Esophagus (tissue), 2 donors: ENCODE results near the gene TSSK6. TPM values are rescaled to one million over a fixed set of nuclear protein-coding genes. Genes with fewer than 3 reads are reported as not detected.

Source experiments
- H3K27ac ChIP-seq, 2 donors: one replicate each; pipeline ENCODE4 v1.5.1; 2013; ENCODE audit warnings: low read depth in 2 of 2, mild to moderate bottlenecking in 2 of 2, inconsistent platforms in 1 of 2, low read length in 1 of 2, moderate library complexity in 1 of 2
- H3K27me3 ChIP-seq, 2 donors: one replicate each; pipeline ENCODE4 v1.6.1; 2013; ENCODE audit warnings: low read length in 2 of 2, control low read depth in 1 of 2, mild to moderate bottlenecking in 1 of 2; ENCODE audit not compliant: insufficient read depth in 2 of 2, control insufficient read depth in 1 of 2
- H3K36me3 ChIP-seq, 2 donors: one replicate each; pipeline ENCODE4 v1.6.1; 2013; ENCODE audit warnings: low read length in 1 of 2; ENCODE audit not compliant: control insufficient read depth in 2 of 2, insufficient read depth in 2 of 2
- H3K4me1 ChIP-seq, 2 donors: one replicate each; pipeline ENCODE4 v1.6.1; 2013; ENCODE audit warnings: low read length in 1 of 2; ENCODE audit not compliant: control insufficient read depth in 2 of 2, insufficient read depth in 2 of 2
- H3K4me3 ChIP-seq, 2 donors: one replicate each; pipeline ENCODE4 v1.5.1; 2013; ENCODE audit warnings: low read length in 2 of 2, mild to moderate bottlenecking in 2 of 2, low read depth in 1 of 2, moderate library complexity in 1 of 2
- H3K9me3 ChIP-seq, 2 donors: one replicate each; pipeline ENCODE4 v1.6.1; 2013; ENCODE audit warnings: mild to moderate bottlenecking in 2 of 2, low read depth in 1 of 2, low read length in 1 of 2, moderate library complexity in 1 of 2; ENCODE audit not compliant: control insufficient read depth in 2 of 2, insufficient read depth in 1 of 2
- WGBS, 2 donors: extraction: QIAGEN DNeasy Blood & Tissue Kit; methylation state at CpG; one replicate each; pipeline ENCODE4 v1.1.7; 2013; 5-methylcytosine and 5-hydroxymethylcytosine counted together
- polyA plus RNA-seq, 2 donors: library from polyadenylated mRNA; stranded (reverse); fragments of 200-250 nt; gene quantifications; one replicate each; pipeline ENCODE4 v1.2.3, GENCODE V29; 2013
- donor health status: healthy with polysubstance abuse.
- donor health status: Bipolar disorder and iron deficiency.

The TSSK6 gene
- polyA plus RNA-seq, 2 donors: 1.0 to 1.2 TPM

- Histone ChIP-seq H3K4me3 (no peak overlapping the region), H3K4me1 (peaks cover 2% of the 10 kb centered on the region in 2 donors), H3K27me3 (no peaks in the 10 kb centered on the region), H3K27ac (no peak overlapping the region), H3K36me3 (peaks cover 0 to 10% of the 10 kb centered on the region in 2 donors), H3K9me3 (peaks cover 0 to 1% of the 10 kb centered on the region in 2 donors)
- 23 to 24% methylated on average over 48 of the region's 48 CpGs for WGBS, 2 donors
Measured at GRCh38 chr19:19531951-19532805, 16.8 kb upstream of the TSSK6 start.

DNA sequence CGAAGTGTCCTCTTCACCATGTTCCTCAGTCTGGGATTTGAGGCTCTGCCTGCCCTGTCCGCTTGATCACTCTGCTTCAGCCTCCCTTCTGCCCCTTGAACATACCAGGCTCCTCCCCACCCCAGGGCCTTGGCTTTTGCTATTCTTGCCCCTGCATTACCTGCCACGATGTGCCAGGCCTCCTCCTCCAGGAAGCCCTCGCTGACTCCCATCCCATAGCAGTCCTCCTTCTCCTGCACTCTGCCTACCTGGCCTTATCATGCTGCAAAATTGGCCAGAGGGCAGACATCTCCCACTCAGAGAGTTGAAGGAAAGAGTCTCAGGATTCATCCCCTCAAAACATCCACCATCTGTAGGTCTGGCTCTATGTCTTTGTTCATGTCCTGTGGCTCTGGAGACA lies 15.5 kb upstream of the TSSK6 start:
- H3K36me3 ChIP-seq: peaks cover 0 to 14% of the 10 kb centered on the region in 2 donors
- H3K27ac ChIP-seq: no peak overlapping the region
- WGBS, 2 donors: 80 to 81% methylated on average over 4 of the region's 4 CpGs
- peaks cover 0 to 1% of the 10 kb centered on the region in 2 donors for H3K9me3 ChIP-seq
- H3K4me1 ChIP-seq: peaks cover 2% of the 10 kb centered on the region in 2 donors
- no peak overlapping the region for H3K4me3 ChIP-seq
- H3K27me3 ChIP-seq: no peaks in the 10 kb centered on the region

GRCh38 chr19:19530423-19530804 lies 15.1 kb upstream of the TSSK6 start:
- no peak overlapping the region for H3K27ac ChIP-seq
- 54 to 60% methylated on average over 9 of the region's 9 CpGs for WGBS, 2 donors
- peaks cover 0 to 16% of the 10 kb centered on the region in 2 donors for H3K36me3 ChIP-seq
- H3K27me3 ChIP-seq: no peaks in the 10 kb centered on the region
- peaks cover 2% of the 10 kb centered on the region in 2 donors for H3K4me1 ChIP-seq
- no peak overlapping the region for H3K4me3 ChIP-seq
- peaks cover 0 to 1% of the 10 kb centered on the region in 2 donors for H3K9me3 ChIP-seq

DNA sequence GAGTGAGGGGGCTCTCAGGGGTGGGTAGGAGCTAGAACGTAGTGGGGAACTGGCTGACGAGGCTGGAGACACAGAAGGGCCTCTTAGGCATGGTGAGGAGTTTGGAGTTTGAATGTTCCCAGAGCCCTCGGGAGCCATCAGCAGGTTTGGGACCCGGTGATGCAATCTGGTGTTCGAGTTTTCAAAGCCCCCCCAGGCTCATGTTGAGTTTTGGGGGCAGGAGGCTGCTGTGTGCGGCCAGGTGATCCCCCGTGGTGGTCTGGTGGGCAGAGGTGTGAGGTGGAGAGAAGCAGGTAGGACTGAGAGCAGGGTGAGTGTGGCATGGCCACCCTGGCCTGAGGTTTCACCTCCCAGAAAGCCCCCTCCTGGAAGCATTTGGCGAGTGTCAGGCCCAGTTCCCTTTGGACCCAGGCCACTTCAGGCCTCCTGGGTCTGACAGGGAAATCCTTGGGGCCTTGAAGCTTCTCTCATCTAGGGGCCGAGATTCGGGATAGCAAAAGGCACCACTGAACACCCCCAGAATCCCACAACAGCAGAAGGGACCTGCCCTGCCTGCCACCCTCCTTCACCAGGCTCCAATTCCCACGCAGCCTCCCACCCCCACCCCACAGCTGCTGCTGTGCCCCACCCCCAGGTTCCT lies 14.6 kb upstream of the TSSK6 start:
- Histone ChIP-seq H3K4me3 (no peak overlapping the region), H3K27me3 (no peaks in the 10 kb centered on the region), H3K4me1 (peaks cover 2% of the 10 kb centered on the region in 2 donors), H3K9me3 (no peaks in the 10 kb centered on the region), H3K27ac (no peak overlapping the region), H3K36me3 (peaks cover 0 to 16% of the 10 kb centered on the region in 2 donors)
- WGBS, 2 donors: 70 to 73% methylated on average over 11 of the region's 11 CpGs

DNA sequence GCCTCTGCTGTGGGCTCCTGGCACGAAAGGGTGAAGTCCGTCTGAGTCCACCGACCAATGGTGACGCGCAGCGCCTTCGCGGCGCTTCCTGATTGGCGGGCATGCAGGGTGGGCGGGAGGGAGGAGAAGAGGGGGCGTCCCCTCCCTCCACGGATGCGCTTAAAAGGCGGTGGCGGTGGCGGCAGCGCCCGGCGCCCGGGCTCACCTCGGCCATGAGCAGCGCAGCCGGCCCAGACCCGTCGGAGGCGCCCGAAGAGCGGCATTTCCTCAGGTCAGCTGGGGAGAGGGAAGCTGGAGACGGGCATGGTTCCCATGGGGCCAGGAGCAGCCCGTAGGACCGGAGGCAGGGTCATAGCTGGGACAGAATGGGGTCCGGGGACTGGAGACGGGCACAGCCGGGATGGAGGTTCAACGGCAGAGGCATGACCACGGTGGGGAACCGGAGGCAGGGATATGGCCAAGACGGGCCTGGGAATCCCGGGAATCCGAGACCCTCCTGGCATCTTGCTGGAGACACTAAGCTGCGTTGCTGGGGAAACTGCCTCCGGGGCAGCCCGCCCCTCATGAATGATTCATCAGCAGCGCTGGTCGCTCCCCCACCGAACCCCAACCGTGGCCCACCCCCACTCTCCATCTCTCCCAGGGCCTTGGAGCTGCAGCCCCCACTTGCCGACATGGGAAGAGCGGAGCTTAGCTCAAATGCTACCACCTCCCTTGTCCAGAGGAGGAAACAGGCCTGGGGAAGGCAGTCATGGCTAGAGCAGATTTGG lies 13.6 kb upstream of the TSSK6 start, which contains the start of gene YJEFN3:
YJEFN3 (plus strand) TSS at position 191 of the 770 bp plus-strand sequence; CDS start at position 213, 22 bp downstream.
- Histone ChIP-seq H3K27me3 (no peaks in the 10 kb centered on the region), H3K36me3 (peaks cover 0 to 16% of the 10 kb centered on the region in 2 donors), H3K27ac (no peak within 1 kb of the TSS), H3K9me3 (no peaks in the 10 kb centered on the region), H3K4me1 (peaks cover 2% of the 10 kb centered on the region in 2 donors), H3K4me3 (no peak within 1 kb of the TSS)
- 60 to 65% methylated on average over 48 to 50 of the region's 50 CpGs for WGBS, 2 donors

- Histone ChIP-seq H3K27ac (no peak overlapping the region), H3K27me3 (no peaks in the 10 kb centered on the region), H3K36me3 (peaks cover 0 to 16% of the 10 kb centered on the region in 2 donors), H3K9me3 (no peaks in the 10 kb centered on the region), H3K4me1 (peaks cover 2% of the 10 kb centered on the region in 2 donors), H3K4me3 (no peak overlapping the region)
- 92% methylated on average over 26 to 27 of the region's 27 CpGs for WGBS, 2 donors
Measured at GRCh38 chr19:19527674-19528625, 12.6 kb upstream of the TSSK6 start.

DNA sequence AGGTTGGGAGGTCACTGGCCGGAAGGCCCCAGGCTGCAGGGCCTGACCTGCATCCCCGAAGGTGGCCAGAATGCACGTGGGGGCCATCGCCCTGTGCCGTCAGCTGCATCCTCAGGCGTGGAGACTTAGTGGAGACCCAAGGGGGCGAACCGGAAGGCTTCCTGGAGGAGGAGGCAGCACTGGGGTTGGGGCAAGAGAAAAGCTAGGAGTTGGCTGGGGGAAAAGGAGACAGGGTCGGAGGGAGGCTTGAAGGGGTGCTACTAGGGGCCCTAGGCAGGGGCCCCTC lies 12.0 kb upstream of the TSSK6 start:
- H3K27ac ChIP-seq: no peak overlapping the region
- H3K4me3 ChIP-seq: no peak overlapping the region
- H3K9me3 ChIP-seq: no peaks in the 10 kb centered on the region
- H3K4me1 ChIP-seq: peaks cover 0 to 2% of the 10 kb centered on the region in 2 donors
- H3K36me3 ChIP-seq: peaks cover 0 to 16% of the 10 kb centered on the region in 2 donors
- no peaks in the 10 kb centered on the region for H3K27me3 ChIP-seq
- WGBS, 2 donors: 94% methylated on average over 9 of the region's 9 CpGs

DNA sequence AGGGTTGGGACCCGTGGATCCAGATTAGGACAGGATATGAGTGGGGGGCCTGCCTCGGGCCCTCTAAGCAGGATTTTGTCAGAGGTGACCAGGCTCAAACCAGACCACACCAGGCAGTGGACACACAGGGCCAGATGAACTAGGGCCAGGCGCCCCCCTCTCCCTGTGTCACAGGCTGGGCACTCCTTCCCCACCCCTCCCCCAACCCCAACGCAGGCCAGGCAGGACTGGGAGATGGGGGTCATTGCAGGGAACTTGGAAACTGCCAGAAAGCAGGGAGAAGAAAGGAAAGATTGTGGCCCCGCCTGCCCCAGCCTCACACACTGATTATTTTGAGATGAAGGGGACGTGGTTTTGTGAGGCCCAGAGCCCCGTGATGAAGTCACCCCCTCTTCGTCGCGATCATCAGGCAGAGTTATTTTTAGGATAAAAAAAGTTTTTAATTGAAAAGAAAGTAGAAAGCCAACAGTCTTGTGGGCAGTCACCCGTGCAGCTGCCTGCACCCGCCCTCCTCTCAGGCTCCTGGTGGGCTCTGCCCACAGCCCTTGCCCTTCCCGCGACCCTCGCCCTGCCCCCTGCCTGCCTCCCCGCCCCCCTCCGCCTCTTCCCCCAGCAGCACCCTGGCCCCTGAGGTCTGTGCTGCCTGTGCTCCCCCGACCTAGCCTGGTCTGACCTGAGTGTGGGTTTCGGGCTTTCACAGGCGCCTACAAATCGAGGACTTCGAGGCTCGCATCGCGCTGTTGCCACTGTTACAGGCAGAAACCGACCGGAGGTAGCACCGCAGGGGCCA lies 11.4 kb upstream of the TSSK6 start:
- H3K27ac ChIP-seq: no peak overlapping the region
- H3K4me1 ChIP-seq: no peaks in the 10 kb centered on the region
- H3K4me3 ChIP-seq: no peak overlapping the region
- no peaks in the 10 kb centered on the region for H3K27me3 ChIP-seq
- no peaks in the 10 kb centered on the region for H3K9me3 ChIP-seq
- 82 to 84% methylated on average over 28 of the region's 28 CpGs for whole genome bisulfite sequencing, 2 donors
- H3K36me3 ChIP-seq: peaks cover 0 to 16% of the 10 kb centered on the region in 2 donors
